Lower leg skin (tissue), 4 donors: Measurements from ENCODE around the gene PUS1. TPM values are rescaled to one million over a fixed set of nuclear protein-coding genes. Genes with fewer than 3 reads are reported as not detected.

Experiments used
- DNase-seq, 2 donors: peaks; one replicate each; pipeline ENCODE4 v3.0.0-alpha.2; 2019; ENCODE audit warnings: low spot score in 2 of 2
- H3K4me3 ChIP-seq: fragments of 200-600 bp; sonication (generic); 2 replicates; pipeline ENCODE4 v1.5.1; 2017; ENCODE audit warnings: mild to moderate bottlenecking, low read depth; ENCODE audit not compliant: poor library complexity, severe bottlenecking
- CTCF ChIP-seq, 3 donors: fragments of 450-650 bp; IDR thresholded peaks; one replicate each; pipeline ENCODE4 v1.5.1; 2016; ENCODE audit warnings: antibody characterized with exemption in 3 of 3, mild to moderate bottlenecking in 3 of 3, moderate library complexity in 2 of 3
- POLR2A ChIP-seq, 2 donors: fragments of 450-650 bp; IDR thresholded peaks; one replicate each; pipeline ENCODE4 v1.6.1; 2016 to 2017; ENCODE audit warnings: antibody characterized with exemption in 2 of 2, mild to moderate bottlenecking in 1 of 2, moderate library complexity in 1 of 2
- WGBS, 2 donors: methylation state at CpG; one replicate each; pipeline ENCODE4 v1.1.5; 2018; 5-methylcytosine and 5-hydroxymethylcytosine counted together
- intact Hi-C: fragments of 100-400 bp; cut with DNase I; formaldehyde crosslinking; loops from one replicate; pipeline ENCODE4 v1.15.0; 2023; ENCODE audit warnings: low total_unique reads
- total RNA-seq, 4 donors: library from RNA; depleted of rRNA; stranded (reverse); fragments of >200 nt; gene quantifications; one replicate each; pipeline ENCODE4 v1.1.0, GENCODE V29; 2016

Gene PUS1
- total RNA-seq, 4 donors from 2014 or later: 8.3 to 36.4 (median 19.0) TPM

GRCh38 chr12:131896080-131896810, 32.8 kb upstream of the PUS1 start:
- TF ChIP-seq POLR2A (IDR thresholded peaks at IDR 0.05) (peak in 1 of 2 donors; percentile 53), CTCF (IDR thresholded peaks at IDR 0.05) (no peak)
- peak overlapping the region; percentile 52 for H3K4me3 ChIP-seq
- WGBS, 2 donors: 1 to 4% methylated on average over 6 to 18 of the region's 39 CpGs
- intact Hi-C loops: no loop called here
- peak; percentile 87 to 97 for DNase-seq

- no peak for DNase-seq
- H3K4me3 ChIP-seq: no peak overlapping the region
- TF ChIP-seq CTCF (IDR thresholded peaks at IDR 0.05) (no peak), POLR2A (IDR thresholded peaks at IDR 0.05) (no peak)
- intact Hi-C loops: no loop called here
- 44 to 51% methylated on average over 13 to 14 of the region's 14 CpGs for WGBS, 2 donors
These were observed 32.2 kb upstream of the PUS1 start for GRCh38 chr12:131896811-131897270.

- intact Hi-C loops: no loop called here
- TF ChIP-seq POLR2A (IDR thresholded peaks at IDR 0.05): no peak
- TF ChIP-seq CTCF (IDR thresholded peaks at IDR 0.05): no peak
- no peak overlapping the region for H3K4me3 ChIP-seq
- 88 to 89% methylated on average over 18 of the region's 18 CpGs for WGBS, 2 donors
- DNase-seq: peak in 1 of 2 donors; percentile 85
These were observed 31.8 kb upstream of the PUS1 start for GRCh38 chr12:131897276-131897675.

- no peak overlapping the region for H3K4me3 ChIP-seq
- 85 to 91% methylated on average over 9 of the region's 9 CpGs for WGBS, 2 donors
- DNase-seq: no peak
- intact Hi-C loops: no loop called here
- no peak for TF ChIP-seq CTCF (IDR thresholded peaks at IDR 0.05)
- TF ChIP-seq POLR2A (IDR thresholded peaks at IDR 0.05): no peak
These were observed 31.2 kb upstream of the PUS1 start for GRCh38 chr12:131897875-131898274.

GRCh38 chr12:131900397-131900796, 28.7 kb upstream of the PUS1 start:
- no peak for DNase-seq
- no peak overlapping the region for H3K4me3 ChIP-seq
- 56 to 93% methylated on average over 5 of the region's 6 CpGs for WGBS, 2 donors
- intact Hi-C loops: no loop called here
- TF ChIP-seq POLR2A (IDR thresholded peaks at IDR 0.05) (no peak), CTCF (IDR thresholded peaks at IDR 0.05) (no peak)
